ENCODE results near the gene PHACTR1.
"Not testable (repeated sequence)": the region's sequence is repeated elsewhere in the genome, so short reads cannot be mapped to it uniquely, and the experiment has no call there.

PHACTR1 gene

DNA sequence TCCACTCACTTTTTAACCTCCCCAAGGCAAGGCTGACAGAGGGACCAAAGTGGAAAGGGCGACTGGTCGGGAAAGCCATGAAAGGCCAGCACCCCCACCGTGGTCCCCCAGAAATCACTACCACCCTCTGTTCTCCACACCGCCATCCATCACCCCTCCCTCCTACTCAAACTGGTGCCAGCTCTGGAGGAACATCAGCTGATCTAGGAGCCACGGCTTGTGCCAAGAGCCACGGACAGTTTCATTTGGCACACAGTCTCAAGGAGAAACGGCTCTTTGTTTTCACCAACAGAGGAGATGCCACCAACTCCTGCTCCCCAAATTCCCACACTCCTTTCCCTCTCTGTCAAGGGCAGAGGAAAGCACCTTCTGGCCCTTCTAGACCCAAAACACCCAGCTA, 585.7 kb downstream of the PHACTR1 start:
- DNase-seq = no peak

DNA sequence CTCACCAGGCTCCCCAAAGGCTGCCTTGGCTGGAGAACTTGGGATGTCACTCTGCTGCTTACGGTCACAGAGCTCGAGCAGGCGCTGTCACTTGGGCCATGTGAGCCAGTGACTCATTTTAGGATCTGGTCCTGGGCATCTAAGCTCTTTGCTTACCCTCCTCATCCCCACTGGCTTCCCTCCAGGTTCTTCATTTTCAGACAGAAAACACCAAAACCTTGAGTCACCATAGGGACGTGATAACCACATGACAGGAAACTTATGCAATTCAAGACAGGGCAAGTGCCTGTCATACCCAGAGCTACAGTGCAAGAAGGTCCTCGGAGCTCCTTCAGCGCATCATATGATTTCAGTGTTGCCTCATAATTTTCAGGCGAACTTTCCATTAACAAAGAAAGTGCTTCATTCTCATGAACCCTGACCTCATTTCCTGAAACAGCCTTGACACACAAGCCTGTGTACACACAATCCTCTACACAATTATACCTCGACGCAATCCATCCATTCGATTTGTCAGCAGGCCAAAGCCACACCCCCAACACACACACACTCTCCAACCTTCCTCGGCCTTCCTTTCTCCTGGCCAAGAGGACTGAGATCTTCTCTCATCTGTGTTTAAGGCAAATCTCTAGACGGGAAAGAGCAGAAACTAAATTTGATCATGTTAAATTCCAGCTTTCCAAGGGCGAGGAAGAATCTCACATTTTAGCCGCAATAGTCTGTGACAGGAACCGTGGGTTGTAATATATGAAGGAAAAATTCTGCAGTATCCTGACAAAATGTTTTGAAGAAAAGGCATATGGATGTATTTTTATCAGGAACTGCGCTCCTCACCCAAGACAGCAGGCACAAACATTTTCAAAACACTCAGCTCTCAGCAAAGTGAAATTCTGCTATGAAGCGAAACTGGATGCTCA, 586.4 kb downstream of the PHACTR1 start:
- peak; percentile 85 for DNase-seq

DNA sequence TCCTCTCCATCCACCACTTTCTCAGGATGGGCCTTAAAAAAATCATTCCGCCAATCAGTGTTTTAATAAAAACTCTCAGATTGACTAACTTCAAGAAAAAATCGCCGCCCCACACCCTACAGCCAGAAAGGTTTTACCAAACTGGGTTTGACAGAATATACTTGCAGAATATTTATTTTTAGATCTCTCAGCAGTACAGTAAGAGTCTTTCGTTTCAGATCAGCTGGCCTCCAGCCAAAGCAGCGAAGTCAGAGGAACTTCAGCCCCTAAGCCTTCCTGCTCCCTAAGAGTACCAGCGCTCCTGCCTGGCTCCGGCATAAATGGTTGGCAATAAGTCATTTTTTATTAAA, 587.1 kb downstream of the PHACTR1 start:
- DNase-seq = peak; percentile 46

DNA sequence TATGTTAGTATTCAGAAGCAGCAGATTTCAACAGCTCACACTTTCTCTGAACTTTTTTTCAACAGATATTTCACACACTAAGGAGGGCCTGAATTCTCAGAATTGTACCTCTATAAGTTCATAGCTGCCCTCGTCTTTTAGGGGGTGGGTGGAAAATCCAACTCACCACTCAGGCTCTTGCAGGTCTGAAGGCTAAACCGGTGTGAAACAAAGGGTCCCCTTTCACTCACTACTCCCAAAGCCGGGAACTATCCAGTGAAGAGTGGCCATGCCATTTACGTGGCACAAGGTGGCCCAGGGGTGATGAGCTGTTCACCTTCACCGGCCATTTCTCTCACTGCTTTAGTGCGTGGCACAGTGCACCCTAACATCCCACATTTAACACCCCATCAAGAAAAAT, 587.5 kb downstream of the PHACTR1 start:
- DNase-seq = no peak

DNA sequence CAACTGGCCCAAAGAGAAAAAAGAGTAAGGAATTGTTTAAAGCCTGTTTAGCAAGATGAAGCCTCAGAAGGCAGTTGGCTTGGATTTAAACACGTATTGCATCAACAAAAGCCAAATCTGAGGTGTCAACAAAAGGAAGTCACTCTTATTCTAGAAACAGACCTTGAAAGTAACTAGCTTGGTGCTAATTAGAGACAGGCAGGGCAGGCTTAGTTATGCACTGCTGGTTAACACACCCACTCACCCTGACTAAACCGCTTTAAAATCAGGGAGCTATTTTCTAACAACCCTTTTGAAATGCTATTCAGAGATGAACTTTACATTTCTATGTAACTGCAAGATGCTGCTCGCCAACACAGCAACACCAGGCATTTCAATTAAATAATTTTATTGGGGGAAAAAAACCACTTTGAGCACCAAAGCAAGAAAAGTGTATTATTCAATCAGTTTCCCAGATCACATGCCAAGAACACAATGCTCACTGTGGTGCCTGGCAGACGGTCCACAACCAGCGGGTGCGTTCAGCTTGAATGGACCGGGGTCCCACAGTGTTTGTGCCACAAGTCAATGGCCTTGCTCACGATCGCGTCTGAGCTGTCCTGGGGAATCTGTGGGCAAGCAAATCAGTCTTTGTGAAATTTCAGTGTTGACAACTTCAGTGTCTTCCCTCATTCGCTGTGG, 588.2 kb downstream of the PHACTR1 start:
- no peak for DNase-seq

DNA sequence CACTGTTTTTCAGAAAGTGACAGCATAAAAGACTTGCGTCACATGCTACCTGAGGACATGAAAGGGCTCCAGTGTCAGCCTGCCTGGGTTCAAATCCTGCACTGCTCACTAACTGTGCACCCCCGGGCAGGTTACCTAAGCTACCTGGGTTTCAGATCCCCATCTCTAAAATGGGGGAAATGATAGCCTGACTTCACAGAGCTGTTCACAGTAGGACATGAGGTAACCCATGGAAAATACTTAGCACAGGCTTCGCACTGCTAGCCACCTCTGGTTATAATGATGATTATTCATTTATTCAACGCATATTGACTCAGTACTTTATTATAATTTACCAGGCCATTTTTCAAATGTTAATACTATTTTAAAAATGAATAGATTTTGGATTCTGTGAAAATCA, 588.7 kb downstream of the PHACTR1 start:
- DNase-seq = no peak

DNA sequence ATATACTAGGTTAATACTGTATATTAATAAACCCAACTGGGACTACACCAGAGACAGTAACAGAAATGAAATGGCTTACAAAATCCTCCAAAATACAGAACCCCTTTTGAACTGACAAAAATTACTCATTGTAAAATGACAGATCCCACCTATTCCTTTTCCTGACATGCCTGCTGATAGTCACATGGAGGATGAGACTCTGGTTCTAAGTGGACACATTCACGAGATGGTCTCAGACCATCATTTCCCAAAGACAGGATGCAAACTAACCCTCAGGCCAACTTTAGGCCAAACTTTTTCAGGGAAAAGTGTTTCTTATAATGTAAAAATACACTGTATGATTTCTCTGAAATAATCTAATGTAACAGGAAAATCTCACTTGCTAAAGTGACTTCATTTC, 589.2 kb downstream of the PHACTR1 start:
- no peak for DNase-seq

DNA sequence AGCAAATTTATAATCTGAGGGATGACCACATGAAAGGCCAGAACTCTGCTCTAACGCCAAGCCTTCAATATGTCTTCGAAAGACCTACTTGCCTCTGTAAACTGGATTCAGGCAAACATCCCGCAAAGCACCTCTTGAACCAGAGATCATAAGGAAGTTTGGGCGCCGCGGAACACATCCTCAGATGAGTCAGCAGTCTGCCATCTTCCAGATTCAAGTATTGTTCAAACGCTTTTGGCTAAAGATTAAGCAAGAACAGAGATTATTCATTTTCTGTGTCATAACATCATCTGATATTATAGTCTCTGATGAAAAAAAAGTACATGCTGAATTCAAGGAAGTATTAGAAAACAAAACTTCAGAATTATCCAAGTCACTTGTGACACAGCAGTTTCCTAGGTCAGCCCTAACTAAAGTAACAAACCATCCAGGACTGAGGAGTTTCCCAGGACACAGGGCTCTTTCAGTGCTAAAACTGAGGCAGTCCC, 591.0 kb downstream of the PHACTR1 start:
- DNase-seq = peak; percentile 52

DNA sequence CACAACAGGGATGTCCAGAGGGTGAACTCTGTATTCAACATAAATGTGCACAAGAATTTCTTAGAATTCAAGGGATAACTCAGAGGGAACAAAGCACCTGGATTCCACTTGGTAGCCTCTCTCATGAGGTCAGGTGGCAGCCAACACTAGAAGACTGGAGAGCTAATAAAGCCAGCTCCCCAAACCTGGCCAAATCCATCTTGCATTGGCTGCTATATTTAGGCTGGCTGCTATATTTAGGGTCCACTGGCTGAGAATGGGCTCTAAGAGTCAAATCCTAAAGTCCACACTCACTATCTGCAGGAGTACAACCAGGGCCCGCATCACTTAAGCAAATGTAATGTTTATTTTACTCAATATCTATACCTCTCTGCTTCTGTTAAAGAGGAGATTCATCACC, 591.8 kb downstream of the PHACTR1 start:
- no peak for DNase-seq

DNA sequence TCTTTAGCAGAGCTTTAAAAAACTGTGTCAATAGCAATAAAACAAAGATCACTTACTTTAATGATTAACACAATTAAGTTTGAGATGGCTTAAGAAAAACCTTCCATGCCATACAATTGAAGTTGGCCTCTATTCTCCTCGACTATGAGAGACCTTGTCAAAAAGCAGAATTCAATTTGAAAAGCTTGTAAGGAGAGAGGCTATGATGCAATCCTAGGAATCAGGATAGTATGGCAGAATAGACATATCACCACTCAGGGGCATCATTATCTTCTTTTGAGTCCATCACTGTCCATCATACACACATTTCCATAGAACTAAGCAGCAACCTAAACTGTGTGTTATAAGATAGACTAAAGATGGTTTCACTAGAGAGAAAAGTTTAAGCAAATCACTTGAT, 594.6 kb downstream of the PHACTR1 start:
- DNase-seq = no peak

DNA sequence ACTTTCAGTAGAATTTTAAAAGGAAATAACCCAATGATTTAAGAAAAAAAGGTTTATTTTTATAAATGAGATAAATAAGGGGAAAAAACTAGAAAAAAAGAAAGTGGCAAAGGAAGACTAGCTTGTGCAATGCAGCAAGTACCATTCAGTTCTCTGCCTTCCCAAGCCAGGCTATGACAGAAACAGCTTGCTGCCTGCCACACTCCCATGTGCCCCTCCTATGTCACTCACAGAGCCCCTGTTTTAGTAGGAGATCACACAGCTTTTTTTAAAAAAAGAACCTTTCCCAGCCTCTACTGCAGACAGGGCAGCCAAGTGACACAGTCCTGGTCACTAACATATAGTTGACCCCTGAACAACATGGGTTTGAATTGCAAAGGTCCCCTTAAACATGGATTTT, 598.2 kb downstream of the PHACTR1 start:
- DNase-seq = no peak

DNA sequence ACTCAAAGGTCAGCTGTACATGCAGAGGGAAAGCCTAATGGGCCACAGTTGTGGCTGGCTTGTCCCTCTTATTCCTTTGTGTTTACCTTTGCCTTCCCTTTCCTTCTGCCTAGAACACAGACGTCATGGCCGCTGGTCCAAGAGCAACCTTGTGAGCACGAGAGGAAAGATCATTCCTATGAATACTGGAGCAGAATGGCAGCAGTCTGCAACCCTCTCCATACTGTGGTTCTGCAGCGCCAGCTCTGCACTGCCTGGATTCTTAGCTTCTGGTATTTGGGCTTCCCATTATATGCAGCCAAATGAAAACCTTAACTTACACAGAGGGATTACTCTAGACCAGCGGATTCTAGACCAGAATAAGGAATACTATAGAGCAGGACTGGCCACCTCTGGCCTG, 599.3 kb downstream of the PHACTR1 start:
- no peak for DNase-seq

DNA sequence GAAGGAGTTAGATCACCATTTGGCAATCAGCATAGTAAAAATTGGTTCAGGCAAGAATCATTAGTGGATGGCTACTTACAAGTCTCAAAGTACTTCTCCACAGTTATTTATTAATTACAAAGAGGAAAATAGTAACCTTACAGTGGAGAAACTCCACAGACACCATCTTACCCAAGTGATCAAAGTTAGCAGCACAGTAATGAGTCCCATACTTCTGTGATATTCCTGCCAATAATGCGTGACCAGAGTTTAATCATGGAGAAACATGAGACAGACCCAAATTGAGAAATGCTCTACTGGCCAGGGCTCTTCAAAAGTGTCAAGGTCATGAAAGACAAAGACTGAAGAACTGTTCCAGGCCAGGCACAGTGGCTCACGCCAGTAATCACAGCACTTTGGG, 602.3 kb downstream of the PHACTR1 start:
- DNase-seq = no peak

DNA sequence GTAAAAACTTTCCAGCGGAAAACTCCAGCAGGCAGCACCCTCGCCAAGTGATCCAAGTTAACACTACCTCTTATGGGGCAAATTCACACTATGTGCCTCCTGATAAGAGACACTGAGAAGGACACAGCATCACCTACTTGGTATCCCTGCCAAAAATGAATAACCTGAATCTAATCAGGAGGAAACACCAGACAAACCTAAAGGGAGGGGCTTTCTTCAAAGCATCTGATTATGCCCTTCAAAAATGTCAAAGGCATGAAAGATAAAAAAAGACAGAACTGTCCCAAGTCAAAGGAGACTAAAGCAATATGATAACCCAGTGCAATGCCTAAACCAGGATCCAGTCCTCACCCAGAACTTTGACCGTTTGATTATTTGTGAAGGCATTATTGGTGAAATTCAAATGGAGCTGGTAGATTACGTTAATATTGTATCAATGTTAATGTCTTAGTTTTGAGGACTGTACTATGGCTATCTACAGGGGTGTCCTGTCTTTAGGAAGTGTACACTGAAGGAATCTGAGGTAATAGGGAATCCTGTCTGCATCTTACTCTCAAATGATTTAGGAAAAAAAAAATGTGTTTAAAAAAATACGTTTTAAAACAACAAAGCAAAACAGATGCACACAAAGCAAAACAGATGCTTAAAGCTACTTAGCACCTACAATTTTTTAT, 603.5 kb downstream of the PHACTR1 start:
- no peak for DNase-seq

DNA sequence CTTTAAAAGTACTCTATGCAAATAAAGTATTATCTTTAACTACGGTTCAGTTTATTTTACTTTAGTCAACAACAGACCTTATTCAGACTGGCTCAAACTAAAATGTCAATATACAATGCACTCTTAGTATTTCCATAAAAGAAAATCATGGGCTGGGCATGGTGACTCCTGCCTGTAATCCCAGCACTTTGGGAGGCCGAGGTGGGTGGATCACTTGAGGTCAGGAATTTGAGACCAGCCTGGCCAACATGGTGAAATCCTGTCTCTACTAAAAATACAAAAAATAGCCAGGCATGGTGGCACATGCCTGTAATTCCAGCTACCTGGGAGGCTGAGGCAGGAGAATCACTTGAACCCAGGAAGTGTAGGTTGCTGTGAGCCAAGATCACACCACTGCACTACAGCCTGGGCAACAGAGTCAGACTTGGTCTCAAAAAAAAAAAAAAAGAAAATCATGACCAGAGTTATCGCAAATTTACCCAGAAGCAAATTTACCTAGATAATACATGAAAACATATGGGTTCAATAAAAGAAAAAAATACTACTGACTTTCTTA, 609.5 kb downstream of the PHACTR1 start:
- DNase-seq = not testable (repeated sequence)

DNA sequence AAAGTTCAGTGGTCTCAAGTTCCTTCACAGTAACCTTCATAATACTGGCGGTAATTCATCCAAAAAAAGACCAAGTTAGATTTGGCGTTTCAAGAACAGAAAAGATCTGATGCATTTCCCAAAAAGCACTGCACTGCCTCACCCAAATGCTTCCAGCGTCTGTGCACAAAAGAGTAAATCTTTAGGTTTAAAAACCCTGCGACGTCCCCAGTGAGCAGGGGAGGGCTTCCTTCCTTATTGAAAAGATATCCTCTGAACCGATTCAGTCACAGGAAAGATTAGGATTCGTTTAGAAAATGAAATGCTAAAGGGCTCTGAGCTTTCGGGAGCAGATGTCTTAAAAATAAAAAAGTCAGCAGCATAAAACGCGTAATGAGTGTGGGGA, 611.1 kb downstream of the PHACTR1 start:
- DNase-seq = no peak

DNA sequence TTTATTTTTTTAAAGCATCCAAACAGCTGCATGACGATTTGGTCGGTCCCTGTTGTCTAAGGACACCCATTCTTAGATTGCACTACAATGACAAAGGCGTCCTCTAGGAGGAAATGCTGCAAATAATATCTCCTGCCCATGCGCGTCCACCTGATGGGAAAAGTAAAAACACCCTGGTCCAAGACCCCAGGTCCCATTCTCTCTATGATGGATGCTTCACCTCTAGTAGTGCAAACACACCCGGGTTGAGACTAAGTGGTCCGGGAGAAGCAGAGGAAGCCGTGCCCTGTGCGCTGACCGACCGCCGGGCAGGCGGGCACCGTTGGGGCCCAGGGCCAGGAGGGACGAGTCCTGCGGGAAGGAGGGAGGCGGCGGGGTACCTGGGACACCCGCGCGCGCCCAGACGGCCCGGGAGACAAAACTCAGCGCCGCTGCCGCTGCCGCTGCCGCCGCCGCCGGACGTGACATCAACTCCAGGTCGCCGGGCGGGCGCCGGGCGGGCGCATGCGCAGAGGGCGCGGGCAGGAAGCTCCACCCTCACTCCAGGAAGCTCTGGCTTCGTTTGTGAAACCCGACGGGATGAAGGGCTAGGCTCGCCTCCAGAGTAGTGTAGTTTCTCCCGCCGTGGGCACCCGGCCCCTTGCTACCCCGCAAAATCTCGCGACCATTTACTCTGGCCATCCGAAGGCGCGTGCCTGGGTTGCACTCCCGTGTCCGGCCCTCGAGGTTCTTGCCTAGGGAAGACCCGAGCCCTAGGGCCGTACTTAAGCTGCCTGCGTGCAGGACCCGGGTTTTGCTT, 611.7 kb downstream of the PHACTR1 start, which contains the start of gene TBC1D7:
TSS of gene TBC1D7 (minus strand) at position 462 of the 799 bp plus-strand sequence. CDS start 1,639 bp downstream, outside the sequence.
- peak; percentile 93 for DNase-seq

DNA sequence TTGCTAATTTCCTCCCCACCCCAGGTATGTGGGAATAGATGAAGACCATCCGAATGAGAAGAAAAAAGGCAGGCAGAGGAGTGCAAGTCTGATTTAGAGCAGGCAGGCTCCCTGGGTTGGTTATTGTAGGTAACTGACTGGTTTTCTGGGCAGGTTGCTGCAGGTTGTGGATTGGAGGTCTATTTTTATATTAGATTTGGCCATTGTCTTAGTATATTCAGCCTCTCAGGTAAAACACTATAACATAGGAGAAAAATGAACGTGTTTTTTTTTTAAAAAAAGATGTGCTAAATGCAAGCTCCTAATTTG, 612.3 kb downstream of the PHACTR1 start:
- no peak for DNase-seq

DNA sequence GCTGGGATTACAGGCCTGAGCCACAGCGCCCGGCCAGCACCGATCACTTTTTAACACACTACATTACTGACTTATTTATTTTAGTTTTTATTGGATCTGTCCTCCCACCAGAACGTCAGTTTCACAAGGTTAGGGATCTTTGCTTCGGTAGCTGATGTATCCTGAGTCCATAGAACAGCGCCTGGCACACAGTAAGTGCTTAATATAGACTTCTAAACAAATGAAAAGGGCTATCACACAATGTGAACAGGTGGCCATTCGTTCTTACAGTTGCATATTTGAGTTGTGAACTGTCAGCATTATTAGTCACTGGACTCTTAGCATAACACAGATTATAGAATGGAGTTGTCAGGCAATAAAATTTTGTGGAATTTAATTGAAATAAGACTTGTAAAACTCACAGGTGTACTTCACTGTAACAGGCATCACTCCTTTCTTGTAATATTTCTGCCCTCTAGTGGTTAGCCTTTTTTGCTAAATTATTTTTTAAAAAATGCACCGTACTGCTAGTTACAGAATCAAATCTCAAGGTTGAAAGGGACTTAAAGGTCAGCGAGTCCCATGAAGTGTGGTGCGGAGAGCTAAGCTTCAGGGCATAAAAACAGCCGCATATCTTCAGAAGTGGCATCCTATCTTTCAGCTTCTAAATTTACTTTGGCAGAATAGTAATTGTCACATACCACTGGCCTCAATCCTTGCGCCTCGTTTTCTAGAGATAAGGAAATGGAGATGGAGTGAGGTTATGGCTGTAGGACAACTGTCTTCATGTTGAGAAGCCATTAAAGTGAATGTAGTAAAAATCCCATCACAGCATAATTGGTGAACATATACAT, 615.2 kb downstream of the PHACTR1 start:
- no peak for DNase-seq

DNA sequence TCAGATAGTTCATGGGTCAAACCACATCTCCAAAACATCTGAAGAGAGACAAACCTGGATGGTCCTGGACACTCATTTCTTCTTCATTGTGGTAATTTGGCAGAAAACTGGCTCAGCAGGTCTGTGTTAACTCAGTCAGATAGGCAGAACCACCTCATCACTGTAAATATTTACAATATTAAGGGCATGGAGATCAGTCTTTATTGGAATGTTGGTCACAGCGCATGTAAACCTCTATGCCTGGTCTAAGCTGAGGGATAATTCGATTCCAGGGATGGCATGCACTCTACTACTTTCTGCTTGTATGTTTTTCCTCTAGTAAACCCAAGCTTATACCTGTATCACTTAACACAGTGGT, 615.8 kb downstream of the PHACTR1 start:
- DNase-seq = no peak

DNA sequence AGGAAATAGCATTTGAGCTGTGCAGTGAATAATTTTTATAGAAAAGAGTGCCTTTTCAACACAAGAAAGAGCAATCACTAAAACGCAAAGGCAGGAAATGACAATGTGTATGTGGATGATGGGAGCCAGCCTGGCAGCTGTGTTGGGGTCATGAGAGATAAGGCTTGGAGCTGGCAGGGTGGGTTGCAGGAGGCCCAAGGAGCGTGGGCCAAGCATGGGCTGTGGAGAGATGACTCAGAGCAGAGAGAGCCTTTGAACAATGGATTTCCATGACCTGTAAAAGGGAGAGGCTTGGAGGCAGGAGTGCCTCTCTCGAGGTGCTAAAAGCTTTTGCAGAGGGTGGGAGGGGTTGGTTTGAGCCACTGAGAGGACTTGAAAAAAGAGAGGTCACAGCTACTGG, 618.4 kb downstream of the PHACTR1 start:
- DNase-seq = no peak

DNA sequence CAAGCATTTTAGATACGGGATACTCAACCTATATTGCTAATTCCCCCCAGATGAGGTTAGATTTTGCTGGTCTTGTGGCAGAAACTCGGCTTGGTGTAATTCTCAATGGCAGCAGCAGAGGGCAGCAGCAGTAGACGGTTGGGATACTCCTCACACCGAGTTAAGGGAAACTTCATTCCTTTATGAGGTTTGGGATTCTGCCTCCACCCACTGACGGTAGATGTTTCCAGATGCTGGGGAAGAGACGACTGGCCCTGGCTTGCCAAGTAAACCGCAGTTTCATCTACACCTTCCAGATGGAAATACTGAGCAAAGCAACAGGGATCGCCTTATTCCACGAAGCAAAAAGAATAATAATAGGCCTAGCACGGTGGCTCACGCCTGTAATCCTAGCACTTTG, 620.0 kb downstream of the PHACTR1 start:
- DNase-seq = peak; percentile 53
